ENCODE data around the gene PPP2R2C.

GRCh38 chr4:6461301-6462165 is 10.9 kb downstream of the PPP2R2C start:
- TF ChIP-seq CTCF (optimal IDR thresholded peaks at IDR 0.05 in 1 of 3, IDR thresholded peaks at IDR 0.05 in 1 of 3, conservative IDR thresholded peaks at IDR 0.05 in 1 of 3; ENCODE audit: extremely low read depth in 1 of 3, insufficient read depth in 2 of 3, low read length in 3 of 3): no peak
- TF ChIP-seq EZH2 (IDR thresholded peaks at IDR 0.05; ENCODE audit: low read length): no peak
